Endothelial cell of umbilical vein (primary cell): ENCODE data around the gene RPSA. TPM values are rescaled to one million over a fixed set of nuclear protein-coding genes. Genes with fewer than 3 reads are reported as not detected.

Source experiments
- BruUV-seq: library from RNA; stranded (reverse); fragments of 400-500 nt; replicated peaks from 2 replicates; lab custom pipeline; 2021; lab: Mats Ljungman, UMichigan
- CTCF ChIA-PET: fragments of 300-600, 350-600 bp; sonication (Branson Sonifier 250); formaldehyde crosslinking; loops from one replicate; lab custom pipeline; 2021; ENCODE audit warnings: antibody characterized with exemption, inconsistent platforms; lab: Charles Lee
- POLR2A ChIA-PET: fragments of 300-600, 350-600 bp; sonication (Branson Sonifier 250); formaldehyde crosslinking; loops from one replicate; lab custom pipeline; 2021; ENCODE audit warnings: antibody characterized with exemption, inconsistent platforms; lab: Charles Lee
- DNase-seq: peaks from one replicate; pipeline ENCODE4 v3.0.0-alpha.2; 2011; ENCODE audit warnings: low read depth, low spot score
- FAIRE-seq: peaks from 2 replicates; lab custom pipeline; 2011; peaks lifted over from hg19 to GRCh38; lab: Jason Lieb, UNC
- H2AFZ ChIP-seq: 2 replicates; pipeline ENCODE4 v1.6.0; 2012; ENCODE audit warnings: low read depth, low read length, control low read depth, inconsistent platforms
- H3K27ac ChIP-seq: 2 replicates; pipeline ENCODE4 v1.5.1; 2011; ENCODE audit warnings: low read depth, mild to moderate bottlenecking, control low read depth, low read length, moderate library complexity; ENCODE audit not compliant: insufficient read depth
- H3K27me3 ChIP-seq, 2 experiments: 2 replicates each; pipeline versions ENCODE4 v1.6.0 to v1.6.1; 2011; ENCODE audit warnings: low read length in 2 of 2, mixed read lengths in 1 of 2; ENCODE audit not compliant: control insufficient read depth in 2 of 2, insufficient read depth in 2 of 2
- H3K36me3 ChIP-seq, 2 experiments: 2 replicates in 1 of 2; 3 replicates in 1 of 2; pipeline ENCODE4 v1.5.1; 2011; ENCODE audit warnings: low read length in 2 of 2, mild to moderate bottlenecking in 1 of 2, moderate library complexity in 1 of 2; ENCODE audit not compliant: control insufficient read depth in 2 of 2, insufficient read depth in 2 of 2; ENCODE audit errors: extremely low read depth in 1 of 2
- H3K4me1 ChIP-seq: 3 replicates; pipeline ENCODE4 v1.5.1; 2011; ENCODE audit warnings: mild to moderate bottlenecking, low read length; ENCODE audit not compliant: control insufficient read depth, insufficient read depth; ENCODE audit errors: extremely low read depth
- H3K4me2 ChIP-seq: 2 replicates; pipeline ENCODE4 v1.6.1; 2011; ENCODE audit warnings: low read length, control low read depth, mixed read lengths; ENCODE audit not compliant: insufficient read depth
- H3K4me3 ChIP-seq, 3 experiments: fragments of 200-600 bp in 1 of 3; sonication (generic), shearing (Covaris generic) in 1 of 3; replicated peaks in 1 of 3; 2 replicates each; pipeline ENCODE4 v1.5.1; 2011 to 2016; ENCODE audit warnings: control low read depth in 3 of 3, low read length in 3 of 3, mild to moderate bottlenecking in 2 of 3, inconsistent platforms in 1 of 3, low read depth in 1 of 3, moderate library complexity in 1 of 3; ENCODE audit not compliant: insufficient read depth in 1 of 3
- H3K79me2 ChIP-seq: 2 replicates; pipeline ENCODE4 v1.6.0; 2012; ENCODE audit warnings: low read length, inconsistent platforms; ENCODE audit not compliant: control insufficient read depth, insufficient read depth
- H3K9ac ChIP-seq: replicated peaks from 2 replicates; pipeline ENCODE3; 2011; ENCODE audit warnings: low read length, control low read depth; ENCODE audit not compliant: insufficient read depth; ENCODE audit errors: extremely low read depth
- H3K9me1 ChIP-seq: replicated peaks from 3 replicates; pipeline ENCODE4 v1.6.0; 2011; ENCODE audit warnings: mild to moderate bottlenecking, low read length; ENCODE audit not compliant: control insufficient read depth, insufficient read depth; ENCODE audit errors: extremely low read depth
- H3K9me3 ChIP-seq: replicated peaks from 2 replicates; pipeline ENCODE4 v1.5.1; 2012; ENCODE audit warnings: low read length, inconsistent platforms; ENCODE audit not compliant: control insufficient read depth, insufficient read depth
- H4K20me1 ChIP-seq: replicated peaks from 2 replicates; pipeline ENCODE3; 2011; ENCODE audit warnings: mild to moderate bottlenecking, low read length; ENCODE audit not compliant: control insufficient read depth, insufficient read depth; ENCODE audit errors: extremely low read depth
- EZH2 ChIP-seq: IDR thresholded peaks from 2 replicates; pipeline ENCODE4 v1.6.1; 2012; ENCODE audit warnings: borderline replicate concordance, low read depth, mild to moderate bottlenecking, moderate library complexity, low read length, inconsistent platforms; ENCODE audit not compliant: severe bottlenecking
- FOS ChIP-seq: IDR thresholded peaks from 2 replicates; pipeline ENCODE4 v1.6.1; 2011; ENCODE audit warnings: mild to moderate bottlenecking, low read length, moderate library complexity, borderline replicate concordance; ENCODE audit not compliant: insufficient read depth
- GATA2 ChIP-seq: IDR thresholded peaks from 2 replicates; pipeline ENCODE4 v1.7.0; 2011; ENCODE audit warnings: low read depth, mild to moderate bottlenecking, moderate library complexity, mixed read lengths, low read length; ENCODE audit not compliant: insufficient read length, insufficient read depth
- JUN ChIP-seq: IDR thresholded peaks from 2 replicates; pipeline ENCODE4 v1.6.1; 2011; ENCODE audit warnings: borderline replicate concordance, low read depth; ENCODE audit not compliant: insufficient read length, insufficient read depth
- MYC ChIP-seq: IDR thresholded peaks from one replicate; pipeline ENCODE4 v1.6.1; 2011; ENCODE audit warnings: mild to moderate bottlenecking, low read depth, low read length
- POLR2A ChIP-seq: IDR thresholded peaks from 2 replicates; pipeline ENCODE4 v1.6.1; 2012; ENCODE audit warnings: low read depth, mild to moderate bottlenecking, control low read depth, low read length
- POLR2AphosphoS5 ChIP-seq: IDR thresholded peaks from 2 replicates; pipeline ENCODE4 v1.6.1; 2012; ENCODE audit warnings: low read depth, mild to moderate bottlenecking, control low read depth, low read length, moderate library complexity; ENCODE audit not compliant: insufficient read depth
- dilution Hi-C: fragments of 300-500 bp; cut with MboI; formaldehyde crosslinking; loops from one replicate; pipeline ENCODE4 v1.15.0; 2019; ENCODE audit warnings: low sequenced_read_pairs; ENCODE audit not compliant: extremely low pct_ligation_motif_present
- intact Hi-C: fragments of 100-400 bp; cut with micrococcal nuclease; formaldehyde crosslinking; loops from one replicate; pipeline ENCODE4 v1.10.0; 2022
- polyA plus RNA-seq, 4 experiments: library from polyadenylated mRNA; depleted of rRNA in 3 of 4; stranded (reverse) in 3 of 4; unstranded in 1 of 4; fragments of >200 nt; gene quantifications; 2 replicates each; pipeline versions ENCODE4 v1.2.1 to v1.2.3, GENCODE V29; 2011 to 2012; ENCODE audit warnings: missing spikeins in 1 of 4
- total RNA-seq: library from RNA; stranded (reverse); gene quantifications from 2 replicates; pipeline ENCODE4 v1.2.3, GENCODE V29; 2021
- TF ChIP-seq, protein P1 (sequence below), 2 donors: IDR thresholded peaks; 1 replicate in 1 of 2; 2 replicates in 1 of 2; pipeline ENCODE4 v1.5.1; 2011; ENCODE audit warnings: low read length in 2 of 2, mild to moderate bottlenecking in 2 of 2, moderate library complexity in 2 of 2, control low read depth in 1 of 2, inconsistent platforms in 1 of 2, low read depth in 1 of 2; ENCODE audit not compliant: insufficient read depth in 1 of 2; ENCODE audit errors: extremely low read depth in 1 of 2
- TF ChIP-seq, protein P2 (sequence below): IDR thresholded peaks from 2 replicates; pipeline ENCODE4 v1.6.1; 2011; ENCODE audit not compliant: insufficient read depth, insufficient read length

The RPSA gene
- total and polyA plus RNA-seq, 2 donors (not counting 3 experiments of a cell fraction or from before 2014, with no cell fraction given): 1,357 to 3,687 TPM

DNA sequence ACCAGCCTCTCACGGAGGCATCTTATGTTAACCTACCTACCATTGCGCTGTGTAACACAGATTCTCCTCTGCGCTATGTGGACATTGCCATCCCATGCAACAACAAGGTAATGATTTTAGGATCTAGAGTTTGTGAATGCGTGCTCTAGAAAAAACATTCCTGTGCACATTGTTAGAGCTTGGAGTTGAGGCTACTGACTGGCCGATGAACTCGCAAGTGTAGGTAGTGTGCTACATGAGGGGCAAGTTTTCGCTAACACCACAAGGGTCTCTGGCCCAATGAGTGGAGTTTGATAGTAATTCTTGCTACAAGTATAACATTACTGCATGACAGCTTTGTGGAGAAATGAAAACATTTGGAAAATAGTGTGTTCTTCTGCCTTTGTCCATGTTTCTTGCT, 4.4 kb downstream of the RPSA start:
- FAIRE-seq (no peak), DNase-seq (no peak)
- Histone ChIP-seq H3K9me1 (no peaks in the 10 kb centered on the region), H3K79me2 (peaks cover 42% of the 10 kb centered on the region), H3K9me3 (no peaks in the 10 kb centered on the region), H3K36me3 (peaks cover 35 to 37% of the 10 kb centered on the region in 2 experiments), H3K27me3 (no peaks in the 10 kb centered on the region), H3K4me3 (no peak overlapping the region), H3K9ac (no peak overlapping the region), H3K27ac (no peak overlapping the region), H2AFZ (no peak overlapping the region), H3K4me2 (no peak overlapping the region), H4K20me1 (peaks cover 4% of the 10 kb centered on the region), H3K4me1 (peaks cover 19% of the 10 kb centered on the region)
- CTCF ChIA-PET: interaction anchor here (1.3 kb wide), 1 partner anchor 88 kb away, joined by 3 read pairs; no protein-coding TSS in a partner anchor
- POLR2A ChIA-PET: no interaction called here
- dilution Hi-C loops (no loop called here), intact Hi-C loops (loop anchor here (10.0 kb wide), 1 partner anchor 904 kb away; no protein-coding TSS in a partner anchor)
- TF ChIP-seq, protein P1, sequence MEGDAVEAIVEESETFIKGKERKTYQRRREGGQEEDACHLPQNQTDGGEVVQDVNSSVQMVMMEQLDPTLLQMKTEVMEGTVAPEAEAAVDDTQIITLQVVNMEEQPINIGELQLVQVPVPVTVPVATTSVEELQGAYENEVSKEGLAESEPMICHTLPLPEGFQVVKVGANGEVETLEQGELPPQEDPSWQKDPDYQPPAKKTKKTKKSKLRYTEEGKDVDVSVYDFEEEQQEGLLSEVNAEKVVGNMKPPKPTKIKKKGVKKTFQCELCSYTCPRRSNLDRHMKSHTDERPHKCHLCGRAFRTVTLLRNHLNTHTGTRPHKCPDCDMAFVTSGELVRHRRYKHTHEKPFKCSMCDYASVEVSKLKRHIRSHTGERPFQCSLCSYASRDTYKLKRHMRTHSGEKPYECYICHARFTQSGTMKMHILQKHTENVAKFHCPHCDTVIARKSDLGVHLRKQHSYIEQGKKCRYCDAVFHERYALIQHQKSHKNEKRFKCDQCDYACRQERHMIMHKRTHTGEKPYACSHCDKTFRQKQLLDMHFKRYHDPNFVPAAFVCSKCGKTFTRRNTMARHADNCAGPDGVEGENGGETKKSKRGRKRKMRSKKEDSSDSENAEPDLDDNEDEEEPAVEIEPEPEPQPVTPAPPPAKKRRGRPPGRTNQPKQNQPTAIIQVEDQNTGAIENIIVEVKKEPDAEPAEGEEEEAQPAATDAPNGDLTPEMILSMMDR (IDR thresholded peaks at IDR 0.05; ENCODE audit: extremely low read depth in 1 of 2, insufficient read depth in 1 of 2, low read depth in 1 of 2, low read length in 2 of 2): no peak
- TF ChIP-seq MYC (no peak), POLR2A (no peak), FOS (no peak), GATA2 (no peak), JUN (no peak), POLR2AphosphoS5 (no peak), EZH2 (no peak)
- TF ChIP-seq, protein P2, sequence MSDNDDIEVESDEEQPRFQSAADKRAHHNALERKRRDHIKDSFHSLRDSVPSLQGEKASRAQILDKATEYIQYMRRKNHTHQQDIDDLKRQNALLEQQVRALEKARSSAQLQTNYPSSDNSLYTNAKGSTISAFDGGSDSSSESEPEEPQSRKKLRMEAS: no peak
- BruUV-seq: no TSS peak
